ENCODE data around the gene ZNRF2.

DNA sequence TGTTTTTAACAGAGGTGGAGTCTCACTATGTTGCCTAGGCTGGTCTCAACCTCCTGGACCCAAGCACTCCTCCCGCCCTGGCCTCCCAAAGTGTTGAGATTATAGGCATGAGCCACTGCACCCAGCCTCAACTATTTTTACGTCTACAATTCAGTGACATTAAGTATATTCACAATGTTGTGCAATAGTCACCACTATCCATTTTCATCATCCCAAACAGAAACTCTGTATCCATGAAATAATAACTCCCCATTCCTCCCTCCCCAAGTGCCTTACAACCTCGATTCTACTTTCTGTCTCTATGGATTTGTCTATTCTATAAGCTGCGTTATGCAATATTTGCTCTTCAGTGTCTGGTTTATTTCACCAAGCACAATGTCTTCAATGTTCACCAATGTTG is 20.3 kb upstream of the ZNRF2 start:
- no peak for TF ChIP-seq KAT7 (CRISPR knock-in tag; IDR thresholded peaks at IDR 0.05; ENCODE audit: borderline replicate concordance)
- TF ChIP-seq, protein P1, sequence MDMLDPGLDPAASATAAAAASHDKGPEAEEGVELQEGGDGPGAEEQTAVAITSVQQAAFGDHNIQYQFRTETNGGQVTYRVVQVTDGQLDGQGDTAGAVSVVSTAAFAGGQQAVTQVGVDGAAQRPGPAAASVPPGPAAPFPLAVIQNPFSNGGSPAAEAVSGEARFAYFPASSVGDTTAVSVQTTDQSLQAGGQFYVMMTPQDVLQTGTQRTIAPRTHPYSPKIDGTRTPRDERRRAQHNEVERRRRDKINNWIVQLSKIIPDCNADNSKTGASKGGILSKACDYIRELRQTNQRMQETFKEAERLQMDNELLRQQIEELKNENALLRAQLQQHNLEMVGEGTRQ (IDR thresholded peaks at IDR 0.05; ENCODE audit: low read depth, low read length): no peak
- TF ChIP-seq, protein P1 (CRISPR knock-in tag; IDR thresholded peaks at IDR 0.05; ENCODE audit: borderline replicate concordance): no peak
- TF ChIP-seq, protein P2, sequence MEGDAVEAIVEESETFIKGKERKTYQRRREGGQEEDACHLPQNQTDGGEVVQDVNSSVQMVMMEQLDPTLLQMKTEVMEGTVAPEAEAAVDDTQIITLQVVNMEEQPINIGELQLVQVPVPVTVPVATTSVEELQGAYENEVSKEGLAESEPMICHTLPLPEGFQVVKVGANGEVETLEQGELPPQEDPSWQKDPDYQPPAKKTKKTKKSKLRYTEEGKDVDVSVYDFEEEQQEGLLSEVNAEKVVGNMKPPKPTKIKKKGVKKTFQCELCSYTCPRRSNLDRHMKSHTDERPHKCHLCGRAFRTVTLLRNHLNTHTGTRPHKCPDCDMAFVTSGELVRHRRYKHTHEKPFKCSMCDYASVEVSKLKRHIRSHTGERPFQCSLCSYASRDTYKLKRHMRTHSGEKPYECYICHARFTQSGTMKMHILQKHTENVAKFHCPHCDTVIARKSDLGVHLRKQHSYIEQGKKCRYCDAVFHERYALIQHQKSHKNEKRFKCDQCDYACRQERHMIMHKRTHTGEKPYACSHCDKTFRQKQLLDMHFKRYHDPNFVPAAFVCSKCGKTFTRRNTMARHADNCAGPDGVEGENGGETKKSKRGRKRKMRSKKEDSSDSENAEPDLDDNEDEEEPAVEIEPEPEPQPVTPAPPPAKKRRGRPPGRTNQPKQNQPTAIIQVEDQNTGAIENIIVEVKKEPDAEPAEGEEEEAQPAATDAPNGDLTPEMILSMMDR (CRISPR knock-in tag; IDR thresholded peaks at IDR 0.05): no peak
- TF ChIP-seq, protein P3, sequence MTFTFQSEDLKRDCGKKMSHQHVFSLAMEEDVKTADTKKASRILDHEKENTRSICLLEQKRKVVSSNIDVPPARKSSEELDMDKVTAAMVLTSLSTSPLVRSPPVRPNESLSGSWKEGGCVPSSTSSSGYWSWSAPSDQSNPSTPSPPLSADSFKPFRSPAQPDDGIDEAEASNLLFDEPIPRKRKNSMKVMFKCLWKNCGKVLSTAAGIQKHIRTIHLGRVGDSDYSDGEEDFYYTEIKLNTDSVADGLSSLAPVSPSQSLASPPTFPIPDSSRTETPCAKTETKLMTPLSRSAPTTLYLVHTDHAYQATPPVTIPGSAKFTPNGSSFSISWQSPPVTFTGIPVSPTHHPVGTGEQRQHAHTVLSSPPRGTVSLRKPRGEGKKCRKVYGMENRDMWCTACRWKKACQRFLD (CRISPR knock-in tag; IDR thresholded peaks at IDR 0.05; ENCODE audit: borderline replicate concordance): no peak
- TF ChIP-seq MAFF (IDR thresholded peaks at IDR 0.05; ENCODE audit: low read depth, low read length): no peak
- no peak for TF ChIP-seq ZNF816 (CRISPR knock-in tag; IDR thresholded peaks at IDR 0.05; ENCODE audit: borderline replicate concordance)
- TF ChIP-seq, protein P4, sequence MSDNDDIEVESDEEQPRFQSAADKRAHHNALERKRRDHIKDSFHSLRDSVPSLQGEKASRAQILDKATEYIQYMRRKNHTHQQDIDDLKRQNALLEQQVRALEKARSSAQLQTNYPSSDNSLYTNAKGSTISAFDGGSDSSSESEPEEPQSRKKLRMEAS (IDR thresholded peaks at IDR 0.05): no peak
- TF ChIP-seq KLF16 (CRISPR knock-in tag; IDR thresholded peaks at IDR 0.05): no peak
- no peak for TF ChIP-seq RELA (CRISPR knock-in tag; IDR thresholded peaks at IDR 0.05)
- TF ChIP-seq ATRX (CRISPR knock-in tag; IDR thresholded peaks at IDR 0.05; ENCODE audit: borderline replicate concordance): no peak
- TF ChIP-seq RAD21 (CRISPR knock-in tag; IDR thresholded peaks at IDR 0.05): no peak

Data from HepG2 (cell line).